ENCODE data around the gene ERN1. TPM values are rescaled to one million over a fixed set of nuclear protein-coding genes. Genes with fewer than 3 reads are reported as not detected.

Gene ERN1
- total RNA-seq, 1 donor = 12.7 TPM

DNA sequence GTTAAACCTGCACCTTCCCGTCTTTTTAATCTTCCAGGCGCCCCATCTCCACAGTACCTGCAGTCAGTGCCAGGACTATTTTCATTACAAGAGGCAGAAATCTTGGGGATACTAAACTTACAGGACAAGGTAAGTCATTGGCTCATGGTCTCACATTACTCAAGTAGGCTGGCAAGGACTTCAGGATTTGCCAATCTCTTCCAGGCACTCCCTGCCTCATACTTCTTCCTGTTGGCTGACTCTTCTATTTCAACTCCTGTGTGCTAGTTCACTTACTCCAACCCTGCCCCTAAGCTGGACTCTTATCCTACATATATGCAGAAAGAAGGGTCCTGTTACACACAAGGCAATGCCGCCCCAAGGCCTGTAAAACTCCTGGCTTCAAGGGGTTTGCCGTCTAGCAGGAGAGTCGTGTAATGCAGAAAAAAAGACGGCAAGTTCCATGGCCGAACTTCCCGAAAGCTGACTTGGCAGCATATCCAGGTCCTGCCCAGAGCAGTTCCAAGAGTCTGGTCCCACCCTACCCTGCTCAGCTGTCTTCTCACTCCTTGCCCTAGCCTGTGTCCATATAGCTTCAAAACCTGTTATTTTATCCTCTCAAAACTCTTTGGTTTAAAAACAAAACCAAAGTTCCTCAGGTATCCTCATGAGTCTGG is 14.8 kb downstream of the ERN1 start:
- H4K20me1 ChIP-seq (ENCODE audit: insufficient read depth, low read length) = peaks cover 4% of the 10 kb centered on the region
- no peaks in the 10 kb centered on the region for H3K27me3 ChIP-seq (ENCODE audit: insufficient read depth, low read length)
- H3K27ac ChIP-seq (ENCODE audit: low read depth, low read length) = peak overlapping the region; percentile 58
- H3K4me1 ChIP-seq (ENCODE audit: insufficient read depth, low read length) = peaks cover 19% of the 10 kb centered on the region
- TF ChIP-seq, protein P1, sequence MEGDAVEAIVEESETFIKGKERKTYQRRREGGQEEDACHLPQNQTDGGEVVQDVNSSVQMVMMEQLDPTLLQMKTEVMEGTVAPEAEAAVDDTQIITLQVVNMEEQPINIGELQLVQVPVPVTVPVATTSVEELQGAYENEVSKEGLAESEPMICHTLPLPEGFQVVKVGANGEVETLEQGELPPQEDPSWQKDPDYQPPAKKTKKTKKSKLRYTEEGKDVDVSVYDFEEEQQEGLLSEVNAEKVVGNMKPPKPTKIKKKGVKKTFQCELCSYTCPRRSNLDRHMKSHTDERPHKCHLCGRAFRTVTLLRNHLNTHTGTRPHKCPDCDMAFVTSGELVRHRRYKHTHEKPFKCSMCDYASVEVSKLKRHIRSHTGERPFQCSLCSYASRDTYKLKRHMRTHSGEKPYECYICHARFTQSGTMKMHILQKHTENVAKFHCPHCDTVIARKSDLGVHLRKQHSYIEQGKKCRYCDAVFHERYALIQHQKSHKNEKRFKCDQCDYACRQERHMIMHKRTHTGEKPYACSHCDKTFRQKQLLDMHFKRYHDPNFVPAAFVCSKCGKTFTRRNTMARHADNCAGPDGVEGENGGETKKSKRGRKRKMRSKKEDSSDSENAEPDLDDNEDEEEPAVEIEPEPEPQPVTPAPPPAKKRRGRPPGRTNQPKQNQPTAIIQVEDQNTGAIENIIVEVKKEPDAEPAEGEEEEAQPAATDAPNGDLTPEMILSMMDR (IDR thresholded peaks at IDR 0.05; ENCODE audit: extremely low read depth, low read depth, low read length) = no peak
- H3K79me2 ChIP-seq (ENCODE audit: insufficient read depth, low read length) = peaks cover 14% of the 10 kb centered on the region
- H3K9me3 ChIP-seq (ENCODE audit: low read depth, low read length) = no peaks in the 10 kb centered on the region
- no peaks in the 10 kb centered on the region for H3K36me3 ChIP-seq (ENCODE audit: insufficient read depth, low read length)
- no peak overlapping the region for H3K4me3 ChIP-seq (ENCODE audit: insufficient read depth, low read length)
- no peak for DNase-seq (ENCODE audit: insufficient read length, low spot score, missing footprints)
- no peak overlapping the region for H2AFZ ChIP-seq (ENCODE audit: low read length)
- H3K4me2 ChIP-seq (ENCODE audit: insufficient read depth, low read length) = peak overlapping the region; percentile 67

DNA sequence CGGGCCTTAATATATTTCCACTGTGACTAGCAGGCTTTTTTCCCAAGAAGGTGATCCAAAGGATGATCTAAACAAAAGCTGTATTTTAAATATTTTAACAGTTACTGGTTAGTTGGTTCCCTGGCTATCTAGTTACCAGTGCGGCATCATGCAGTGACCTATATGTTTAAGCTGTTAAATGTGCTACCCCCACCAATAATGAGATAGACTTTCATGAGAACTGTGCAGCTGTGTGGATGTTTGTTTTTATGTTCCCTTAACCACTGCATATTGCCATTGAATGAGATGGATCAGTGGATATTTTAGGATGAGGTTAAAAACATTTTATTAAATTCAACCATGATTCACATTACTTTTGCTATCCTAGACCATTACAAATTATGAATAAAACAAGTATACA is 16.9 kb downstream of the ERN1 start:
- Histone ChIP-seq H3K79me2 (ENCODE audit: insufficient read depth, low read length) (peaks cover 20% of the 10 kb centered on the region), H3K4me1 (ENCODE audit: insufficient read depth, low read length) (peaks cover 19% of the 10 kb centered on the region), H3K27me3 (ENCODE audit: insufficient read depth, low read length) (no peaks in the 10 kb centered on the region), H3K4me3 (ENCODE audit: insufficient read depth, low read length) (no peak overlapping the region), H3K27ac (ENCODE audit: low read depth, low read length) (no peak overlapping the region), H3K4me2 (ENCODE audit: insufficient read depth, low read length) (no peak overlapping the region), H4K20me1 (ENCODE audit: insufficient read depth, low read length) (peaks cover 4% of the 10 kb centered on the region), H3K9me3 (ENCODE audit: low read depth, low read length) (no peaks in the 10 kb centered on the region), H2AFZ (ENCODE audit: low read length) (no peak overlapping the region), H3K36me3 (ENCODE audit: insufficient read depth, low read length) (no peaks in the 10 kb centered on the region)
- no peak for DNase-seq (ENCODE audit: insufficient read length, low spot score, missing footprints)
- TF ChIP-seq, protein P1 (IDR thresholded peaks at IDR 0.05; ENCODE audit: extremely low read depth, low read depth, low read length) = no peak

DNA sequence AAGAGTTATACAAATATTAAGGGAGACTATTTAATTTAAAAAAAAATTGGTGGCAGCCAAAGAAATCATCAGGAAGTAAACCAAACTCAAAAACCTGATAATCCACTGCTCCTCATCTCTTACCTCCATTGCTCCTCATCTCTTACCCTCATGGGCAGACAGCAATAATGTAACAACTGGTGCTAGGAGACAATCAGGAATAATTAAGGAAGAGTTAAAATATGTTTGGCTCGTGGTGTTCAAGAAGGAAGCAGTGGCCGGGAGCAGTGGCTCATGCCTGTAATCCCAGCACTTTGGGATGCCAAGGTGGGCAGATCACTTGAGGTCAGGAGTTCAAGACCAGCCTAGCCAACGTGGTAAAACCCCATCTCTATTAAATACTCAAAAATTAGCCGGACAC is 18.1 kb downstream of the ERN1 start:
- Histone ChIP-seq H3K27me3 (ENCODE audit: insufficient read depth, low read length) (no peaks in the 10 kb centered on the region), H3K79me2 (ENCODE audit: insufficient read depth, low read length) (peaks cover 20% of the 10 kb centered on the region), H2AFZ (ENCODE audit: low read length) (no peak overlapping the region), H3K4me2 (ENCODE audit: insufficient read depth, low read length) (no peak overlapping the region), H3K4me1 (ENCODE audit: insufficient read depth, low read length) (peaks cover 21% of the 10 kb centered on the region), H4K20me1 (ENCODE audit: insufficient read depth, low read length) (peaks cover 4% of the 10 kb centered on the region), H3K36me3 (ENCODE audit: insufficient read depth, low read length) (no peaks in the 10 kb centered on the region), H3K27ac (ENCODE audit: low read depth, low read length) (no peak overlapping the region), H3K4me3 (ENCODE audit: insufficient read depth, low read length) (no peak overlapping the region), H3K9me3 (ENCODE audit: low read depth, low read length) (no peaks in the 10 kb centered on the region)
- no peak for DNase-seq (ENCODE audit: insufficient read length, low spot score, missing footprints)
- TF ChIP-seq, protein P1 (IDR thresholded peaks at IDR 0.05; ENCODE audit: extremely low read depth, low read depth, low read length) = no peak

DNA sequence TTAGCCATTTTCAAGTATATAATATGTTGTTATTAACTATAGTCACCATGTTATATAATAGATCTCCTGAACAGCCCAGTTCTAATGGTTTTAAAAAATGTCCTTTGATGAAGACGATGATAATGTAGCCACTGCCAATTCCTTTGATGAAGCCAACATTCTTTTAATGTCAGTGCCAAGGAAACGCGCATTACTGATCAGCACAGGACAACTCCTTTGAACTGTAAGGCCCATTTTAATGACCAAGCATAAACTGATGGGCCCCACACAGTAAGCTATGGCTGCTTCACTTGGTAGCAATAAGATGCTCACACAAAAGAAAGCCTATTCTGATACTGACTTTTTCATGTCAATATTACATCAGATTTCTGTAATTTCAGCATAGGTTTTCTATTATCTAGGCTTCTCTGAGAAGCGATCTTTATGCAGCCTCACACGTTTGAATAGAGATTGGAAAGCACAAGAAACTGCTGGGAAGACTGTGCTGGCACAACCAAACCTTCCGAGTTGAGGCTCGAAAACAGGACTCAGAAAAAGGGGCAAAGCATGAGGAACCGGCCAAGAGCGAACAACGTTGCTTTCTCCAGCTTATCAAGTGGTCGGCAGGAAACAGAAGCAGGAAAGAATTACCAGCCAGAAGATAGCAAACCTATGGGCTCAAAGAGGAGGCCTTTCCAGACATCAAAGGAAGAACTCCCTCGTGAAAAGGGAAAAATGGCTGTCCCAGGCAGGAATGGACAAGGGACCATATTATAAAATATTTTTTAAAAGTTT is 19.4 kb downstream of the ERN1 start:
- Histone ChIP-seq H3K27ac (ENCODE audit: low read depth, low read length) (no peak overlapping the region), H3K79me2 (ENCODE audit: insufficient read depth, low read length) (peaks cover 20% of the 10 kb centered on the region), H3K27me3 (ENCODE audit: insufficient read depth, low read length) (no peaks in the 10 kb centered on the region), H2AFZ (ENCODE audit: low read length) (no peak overlapping the region), H3K36me3 (ENCODE audit: insufficient read depth, low read length) (no peaks in the 10 kb centered on the region), H3K4me1 (ENCODE audit: insufficient read depth, low read length) (peaks cover 11% of the 10 kb centered on the region), H4K20me1 (ENCODE audit: insufficient read depth, low read length) (no peaks in the 10 kb centered on the region), H3K4me2 (ENCODE audit: insufficient read depth, low read length) (no peak overlapping the region), H3K4me3 (ENCODE audit: insufficient read depth, low read length) (no peak overlapping the region), H3K9me3 (ENCODE audit: low read depth, low read length) (no peaks in the 10 kb centered on the region)
- DNase-seq (ENCODE audit: insufficient read length, low spot score, missing footprints) = no peak
- TF ChIP-seq, protein P1 (IDR thresholded peaks at IDR 0.05; ENCODE audit: extremely low read depth, low read depth, low read length) = no peak
